Thyroid gland (tissue), 4 donors: ENCODE data around the gene MAEA. TPM values are rescaled to one million over a fixed set of nuclear protein-coding genes. Genes with fewer than 3 reads are reported as not detected.

Experiments used
- DNase-seq, 2 donors: peaks; one replicate each; pipeline ENCODE4 v3.0.0-alpha.2; 2019
- H3K27ac ChIP-seq, 3 donors: fragments of 200-600 bp; sonication (generic); 1 replicate in 2 of 3; 2 replicates in 1 of 3; pipeline ENCODE4 v1.5.1; 2016 to 2019; ENCODE audit warnings: mild to moderate bottlenecking in 1 of 3, moderate library complexity in 1 of 3
- H3K27me3 ChIP-seq: fragments of 200-600 bp; sonication (generic); one replicate; pipeline ENCODE4 v1.5.1; 2019
- H3K36me3 ChIP-seq, 2 donors: fragments of 200-600 bp; sonication (generic); one replicate each; pipeline ENCODE4 v1.5.1; 2016 to 2019
- H3K4me1 ChIP-seq, 2 donors: fragments of 200-600 bp; sonication (generic); one replicate each; pipeline ENCODE4 v1.5.1; 2017 to 2019
- H3K4me3 ChIP-seq, 3 donors: fragments of 200-600 bp; sonication (generic); replicated peaks in 1 of 3; 1 replicate in 2 of 3; 2 replicates in 1 of 3; pipeline ENCODE4 v1.5.1; 2016; ENCODE audit warnings: mild to moderate bottlenecking in 1 of 3
- H3K9me3 ChIP-seq: fragments of 200-600 bp; sonication (generic); one replicate; pipeline ENCODE4 v1.5.1; 2017
- POLR2A ChIP-seq, 2 donors: fragments of 450-650 bp; IDR thresholded peaks; one replicate each; pipeline ENCODE4 v1.6.1; 2017; ENCODE audit warnings: antibody characterized with exemption in 2 of 2, mild to moderate bottlenecking in 2 of 2, moderate library complexity in 1 of 2
- WGBS, 2 donors: methylation state at CpG; one replicate each; pipeline ENCODE4 v1.1.5; 2017; 5-methylcytosine and 5-hydroxymethylcytosine counted together
- intact Hi-C: fragments of 100-400 bp; cut with DNase I; formaldehyde crosslinking; loops from one replicate; pipeline ENCODE4 v1.15.1; 2023
- total RNA-seq, 4 donors: library from RNA; depleted of rRNA; stranded (reverse); fragments of >200 nt; gene quantifications; one replicate each; pipeline ENCODE4 v1.2.3, GENCODE V29; 2016
- TF ChIP-seq, protein P1 (sequence below), 6 experiments: fragments of 200-600 bp in 3 of 6; fragments of 450-650 bp in 3 of 6; sonication (generic) in 3 of 6; IDR thresholded peaks; one replicate each; pipeline ENCODE4 v1.5.1; 2016 to 2019; ENCODE audit warnings: antibody characterized with exemption in 6 of 6, mild to moderate bottlenecking in 2 of 6, inconsistent platforms in 1 of 6, moderate library complexity in 1 of 6

MAEA gene
- total RNA-seq, 4 donors from 2014 or later: 85.3 to 99.5 (median 87.3) TPM

DNA sequence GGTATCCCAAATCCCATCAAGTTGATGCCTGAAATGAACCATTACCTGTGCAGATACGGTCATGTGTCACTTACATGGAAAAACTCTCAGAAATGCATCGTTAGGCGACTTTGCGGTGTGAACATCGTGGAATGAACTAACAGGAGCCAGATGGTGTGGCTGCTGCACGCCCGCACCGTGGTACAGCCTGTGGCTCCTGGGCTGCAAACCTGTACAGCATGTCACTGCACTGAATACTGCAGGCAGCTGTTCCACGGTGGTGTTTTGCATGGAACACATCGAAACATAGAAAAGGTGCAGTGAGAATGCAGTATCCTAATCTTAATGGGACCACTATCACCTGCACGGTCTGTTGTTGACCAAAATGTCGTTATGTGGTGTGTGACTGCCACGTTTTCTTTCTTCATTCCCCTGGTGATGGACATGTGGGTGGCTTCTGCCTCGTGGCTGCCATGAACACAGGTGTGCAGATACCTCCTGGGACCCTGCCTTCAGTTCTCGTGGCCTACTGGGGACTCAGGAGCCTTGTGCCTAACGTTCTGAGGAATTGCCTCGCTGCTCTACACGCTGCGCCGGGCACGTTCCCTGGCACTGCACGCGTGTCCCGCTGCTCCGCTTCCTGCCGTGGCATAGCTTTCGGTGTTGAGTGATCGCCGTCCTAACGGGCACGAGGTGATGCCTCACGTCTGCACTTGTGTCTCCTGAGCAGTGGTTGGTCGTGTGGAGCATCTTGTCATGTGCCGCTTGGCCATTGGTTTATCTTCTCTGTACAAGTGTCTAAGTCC is 18.5 kb downstream of the MAEA start:
- peaks cover 4 to 5% of the 10 kb centered on the region in 2 donors for H3K36me3 ChIP-seq
- intact Hi-C loops: no loop called here
- peak in 1 of 2 donors; percentile 22 for DNase-seq
- H3K4me1 ChIP-seq: peaks cover 39 to 60% of the 10 kb centered on the region in 2 donors
- no peak overlapping the region for H3K4me3 ChIP-seq
- H3K9me3 ChIP-seq: no peaks in the 10 kb centered on the region
- peak overlapping the region; percentile 73 to 85 (median 82) for H3K27ac ChIP-seq
- TF ChIP-seq POLR2A (IDR thresholded peaks at IDR 0.05): no peak
- TF ChIP-seq, protein P1, sequence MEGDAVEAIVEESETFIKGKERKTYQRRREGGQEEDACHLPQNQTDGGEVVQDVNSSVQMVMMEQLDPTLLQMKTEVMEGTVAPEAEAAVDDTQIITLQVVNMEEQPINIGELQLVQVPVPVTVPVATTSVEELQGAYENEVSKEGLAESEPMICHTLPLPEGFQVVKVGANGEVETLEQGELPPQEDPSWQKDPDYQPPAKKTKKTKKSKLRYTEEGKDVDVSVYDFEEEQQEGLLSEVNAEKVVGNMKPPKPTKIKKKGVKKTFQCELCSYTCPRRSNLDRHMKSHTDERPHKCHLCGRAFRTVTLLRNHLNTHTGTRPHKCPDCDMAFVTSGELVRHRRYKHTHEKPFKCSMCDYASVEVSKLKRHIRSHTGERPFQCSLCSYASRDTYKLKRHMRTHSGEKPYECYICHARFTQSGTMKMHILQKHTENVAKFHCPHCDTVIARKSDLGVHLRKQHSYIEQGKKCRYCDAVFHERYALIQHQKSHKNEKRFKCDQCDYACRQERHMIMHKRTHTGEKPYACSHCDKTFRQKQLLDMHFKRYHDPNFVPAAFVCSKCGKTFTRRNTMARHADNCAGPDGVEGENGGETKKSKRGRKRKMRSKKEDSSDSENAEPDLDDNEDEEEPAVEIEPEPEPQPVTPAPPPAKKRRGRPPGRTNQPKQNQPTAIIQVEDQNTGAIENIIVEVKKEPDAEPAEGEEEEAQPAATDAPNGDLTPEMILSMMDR (IDR thresholded peaks at IDR 0.05): no peak
- 87% methylated on average over 34 of the region's 34 CpGs for WGBS, 2 donors
- no peaks in the 10 kb centered on the region for H3K27me3 ChIP-seq

DNA sequence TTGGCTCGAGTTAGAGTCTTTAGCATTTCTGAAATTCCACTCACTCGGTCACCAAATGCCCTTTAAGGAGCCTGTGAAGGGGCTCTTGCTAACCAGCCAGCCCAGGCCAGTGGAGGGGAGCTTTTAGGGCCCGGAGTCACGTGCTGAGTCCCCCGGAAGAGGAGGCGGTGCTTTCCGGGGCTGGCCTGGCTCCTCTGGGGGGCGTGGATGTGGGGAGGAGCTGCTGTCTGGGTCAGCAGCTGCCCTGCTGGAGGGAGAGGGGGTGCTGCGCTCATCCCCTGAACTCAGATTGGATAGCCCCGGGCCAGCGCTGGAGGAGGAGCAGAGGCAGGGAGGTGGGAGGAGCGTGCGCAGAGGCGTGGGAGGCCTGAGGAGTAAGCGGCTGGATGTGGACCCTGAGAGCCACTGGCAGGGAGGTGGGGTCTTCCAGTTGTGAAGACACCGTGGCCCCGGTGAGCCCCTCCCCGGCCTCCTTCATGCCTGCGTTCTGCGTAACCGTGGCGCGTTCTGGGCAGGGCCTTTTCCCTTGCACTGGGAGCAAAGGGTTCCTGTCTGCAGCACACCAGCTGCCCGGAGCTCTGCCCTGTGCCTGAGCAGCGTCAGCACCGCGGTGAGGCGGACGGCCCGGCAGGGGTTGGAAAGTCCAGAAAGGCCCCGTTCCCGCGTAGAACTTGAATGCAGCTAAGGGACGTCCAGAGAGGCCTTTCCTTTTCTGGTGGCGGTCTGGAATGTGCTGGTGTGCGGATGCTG is 19.7 kb downstream of the MAEA start:
- Histone ChIP-seq H3K27me3 (no peaks in the 10 kb centered on the region), H3K9me3 (no peaks in the 10 kb centered on the region), H3K36me3 (peaks cover 13 to 18% of the 10 kb centered on the region in 2 donors), H3K27ac (peak overlapping the region in 2 of 3 donors; percentile 73 to 85), H3K4me3 (peak overlapping the region in 1 of 3 donors; percentile 32), H3K4me1 (peaks cover 39 to 48% of the 10 kb centered on the region in 2 donors)
- intact Hi-C loops: no loop called here
- 3 to 7% methylated on average over 15 to 28 of the region's 36 CpGs for WGBS, 2 donors
- TF ChIP-seq POLR2A (IDR thresholded peaks at IDR 0.05): peak in 1 of 2 donors; percentile 49
- TF ChIP-seq, protein P1 (IDR thresholded peaks at IDR 0.05): peak in 2 of 6 experiments; percentile 0 to 19
- peak; percentile 98 to 99 for DNase-seq

DNA sequence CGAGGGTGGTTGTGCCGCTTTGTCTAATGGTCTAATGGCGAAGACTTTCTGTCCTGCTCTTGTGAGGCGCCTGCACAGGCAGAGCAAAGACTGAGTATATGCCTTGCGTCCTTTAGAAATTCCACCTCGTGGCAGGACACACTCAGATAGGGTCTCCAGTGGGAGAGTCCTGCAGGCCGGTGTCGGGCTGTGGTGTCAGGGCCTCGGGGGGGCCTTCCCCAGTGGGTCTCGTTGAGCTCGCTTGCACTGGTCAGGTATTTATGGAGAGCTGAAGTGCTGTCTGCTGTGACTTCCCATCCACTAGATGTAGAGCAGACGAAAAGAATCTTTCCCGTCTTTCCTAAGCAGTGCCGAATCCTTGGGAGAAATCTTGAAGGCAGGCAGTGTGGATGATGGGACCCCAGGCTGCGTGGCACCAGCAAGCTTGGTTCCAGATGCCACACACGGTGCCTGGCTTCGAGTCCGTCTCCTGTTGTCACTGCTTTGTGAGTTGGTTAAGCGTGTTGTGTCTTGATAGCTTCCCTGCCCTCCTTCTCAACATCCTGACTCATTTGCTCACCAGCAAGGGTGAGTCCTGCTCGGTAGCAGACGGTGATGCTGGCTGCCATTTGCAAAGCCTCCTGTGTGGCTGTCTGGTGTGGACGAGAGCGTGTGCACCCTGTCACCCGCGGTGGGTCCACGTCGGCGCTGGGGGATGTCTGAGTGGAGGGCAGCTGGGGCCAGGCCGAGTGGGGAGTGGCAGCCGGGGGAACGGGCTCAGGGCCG is 20.5 kb downstream of the MAEA start:
- Histone ChIP-seq H3K27me3 (no peaks in the 10 kb centered on the region), H3K4me3 (peak overlapping the region in 1 of 3 donors; percentile 32), H3K36me3 (peaks cover 19 to 23% of the 10 kb centered on the region in 2 donors), H3K9me3 (no peaks in the 10 kb centered on the region), H3K4me1 (peaks cover 38 to 42% of the 10 kb centered on the region in 2 donors), H3K27ac (peak overlapping the region in 2 of 3 donors; percentile 9 to 73)
- intact Hi-C loops: no loop called here
- WGBS, 2 donors: 77 to 85% methylated on average over 21 to 23 of the region's 32 CpGs
- DNase-seq: no peak
- no peak for TF ChIP-seq POLR2A (IDR thresholded peaks at IDR 0.05)
- TF ChIP-seq, protein P1 (IDR thresholded peaks at IDR 0.05): no peak

DNA sequence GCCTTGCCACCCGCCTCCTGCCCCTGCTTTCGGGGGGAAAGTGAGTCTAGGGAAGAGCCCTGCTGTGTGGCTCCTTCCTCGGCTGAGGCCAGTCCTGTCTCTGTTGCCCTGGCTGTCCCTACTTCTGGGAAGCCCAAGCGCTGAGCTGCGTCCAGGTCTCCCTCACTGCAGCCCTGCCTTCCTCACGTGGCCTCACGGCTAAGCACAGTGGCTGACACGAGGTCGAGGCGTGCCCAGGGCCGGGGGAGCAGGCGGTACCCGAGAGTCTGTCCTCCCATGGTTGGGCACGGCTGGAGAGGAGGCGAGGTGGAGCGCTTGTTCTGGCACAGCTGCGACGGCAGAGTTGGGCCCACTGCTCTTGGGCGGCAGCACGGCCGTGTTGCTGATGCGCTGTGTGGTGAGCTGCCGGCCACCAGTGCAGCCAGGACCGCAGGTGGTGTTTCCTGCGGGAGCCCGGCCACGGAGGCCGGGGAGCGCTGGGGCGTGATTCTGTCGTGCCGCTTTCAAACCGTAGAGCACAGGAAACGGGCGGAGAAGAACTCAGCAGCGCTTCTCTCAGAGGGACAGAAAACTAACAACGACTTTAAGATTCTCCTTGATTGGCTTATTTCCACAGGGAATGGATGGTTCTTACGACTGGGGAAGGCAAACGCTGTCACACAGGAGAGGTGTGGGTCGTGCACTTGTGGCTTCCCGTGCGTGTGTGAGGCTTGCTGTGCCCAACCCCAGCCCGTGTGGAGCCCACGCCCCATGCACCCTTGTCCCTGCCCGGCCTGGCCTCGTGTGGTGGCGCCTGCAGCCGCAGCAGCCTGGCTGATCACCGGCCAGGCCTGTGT is 21.3 kb downstream of the MAEA start:
- 82 to 84% methylated on average over 21 to 31 of the region's 49 CpGs for WGBS, 2 donors
- Histone ChIP-seq H3K27me3 (no peaks in the 10 kb centered on the region), H3K4me1 (peaks cover 30 to 34% of the 10 kb centered on the region in 2 donors), H3K36me3 (peaks cover 22 to 29% of the 10 kb centered on the region in 2 donors), H3K4me3 (no peak overlapping the region), H3K27ac (no peak overlapping the region), H3K9me3 (no peaks in the 10 kb centered on the region)
- no peak for DNase-seq
- TF ChIP-seq, protein P1 (IDR thresholded peaks at IDR 0.05): no peak
- TF ChIP-seq POLR2A (IDR thresholded peaks at IDR 0.05): no peak
- intact Hi-C loops: no loop called here
